SU-DHL-6 (cell line): ENCODE measurements around the gene DCDC2C.

Experiments
- H2AFZ ChIP-seq: fragments of 200-600 bp; sonication (generic); 2 replicates; pipeline ENCODE4 v1.6.1; 2014; ENCODE audit warnings: low read depth, mild to moderate bottlenecking, moderate library complexity, mixed read lengths, antibody characterized with exemption, low read length; ENCODE audit not compliant: severe bottlenecking
- H3F3A ChIP-seq: fragments of 200-600 bp; shearing (Covaris generic); 2 replicates; pipeline ENCODE4 v1.6.0; 2016; ENCODE audit warnings: antibody characterized with exemption, mild to moderate bottlenecking; ENCODE audit not compliant: insufficient read depth
- H3K27ac ChIP-seq: fragments of 200-600 bp; sonication (generic); 2 replicates; pipeline ENCODE4 v1.5.1; 2016; ENCODE audit warnings: low read depth, mild to moderate bottlenecking, low read length, moderate library complexity, mixed read lengths
- H3K27me3 ChIP-seq: fragments of 200-600 bp; sonication (generic), shearing (Covaris generic); 2 replicates; pipeline ENCODE4 v1.6.0; 2014; ENCODE audit warnings: mild to moderate bottlenecking, low read length
- H3K36me3 ChIP-seq: fragments of 200-600 bp; sonication (generic); 2 replicates; pipeline ENCODE4 v1.6.1; 2014; ENCODE audit warnings: mild to moderate bottlenecking, low read length, mixed read lengths
- H3K4me2 ChIP-seq: fragments of 300-600, 200-600 bp; shearing (Covaris generic), sonication (generic); 2 replicates; pipeline ENCODE4 v1.6.0; 2014; ENCODE audit warnings: low read length, low read depth, mild to moderate bottlenecking; ENCODE audit not compliant: poor library complexity, severe bottlenecking
- H3K4me3 ChIP-seq: fragments of 200-600 bp; sonication (generic); 2 replicates; pipeline ENCODE4 v1.5.1; 2014; ENCODE audit warnings: antibody characterized with exemption, low read length, mild to moderate bottlenecking, mixed read lengths; ENCODE audit not compliant: insufficient read depth, poor library complexity, severe bottlenecking
- H3K79me2 ChIP-seq: fragments of 200-600 bp; sonication (generic); 2 replicates; pipeline ENCODE4 v1.6.1; 2014; ENCODE audit warnings: mild to moderate bottlenecking, low read length, moderate library complexity; ENCODE audit not compliant: insufficient read depth
- H3K9ac ChIP-seq: fragments of 200-600 bp; sonication (generic); 2 replicates; pipeline ENCODE4 v1.7.0; 2014; ENCODE audit warnings: mild to moderate bottlenecking, low read length
- H3K9me2 ChIP-seq: fragments of 200-600 bp; sonication (generic); replicated peaks from 2 replicates; pipeline ENCODE4 v1.6.1; 2014; ENCODE audit warnings: low read length; ENCODE audit not compliant: insufficient read depth
- H3K9me3 ChIP-seq: fragments of 200-600 bp; sonication (generic); 2 replicates; pipeline ENCODE4 v1.6.1; 2014; ENCODE audit warnings: low read length, mixed read lengths; ENCODE audit not compliant: insufficient read depth
- H4K20me1 ChIP-seq: fragments of 200-600 bp; sonication (generic); 2 replicates; pipeline ENCODE4 v1.6.1; 2014; ENCODE audit warnings: low read depth, mild to moderate bottlenecking, antibody characterized with exemption, low read length, moderate library complexity, mixed read lengths
- CTCF ChIP-seq: fragments of 200-600 bp; sonication (generic); IDR thresholded peaks from one replicate; pipeline ENCODE4 v1.5.1; 2017; ENCODE audit warnings: antibody characterized with exemption, mild to moderate bottlenecking, low read length, moderate library complexity; ENCODE audit not compliant: insufficient read depth, poor library complexity, severe bottlenecking
- EZH2phosphoT487 ChIP-seq: fragments of 200-600 bp; sonication (generic), shearing (Covaris generic); conservative IDR thresholded peaks from 2 replicates; pipeline ENCODE4 v1.6.1; 2018; ENCODE audit warnings: mild to moderate bottlenecking, antibody characterized with exemption, low read length, moderate library complexity, mixed read lengths

Gene DCDC2C

GRCh38 chr2:3729055-3729448 lies 25.7 kb downstream of the DCDC2C start:
- no peak for TF ChIP-seq CTCF
- TF ChIP-seq EZH2phosphoT487, result no peak
- no peaks in the 10 kb centered on the region for H3K27me3 ChIP-seq
- H3K27ac ChIP-seq, result no peak overlapping the region
- H3K9me2 ChIP-seq, result no peaks in the 10 kb centered on the region
- no peaks in the 10 kb centered on the region for H3K79me2 ChIP-seq
- H2AFZ ChIP-seq, result no peak overlapping the region
- H3K4me2 ChIP-seq, result no peak overlapping the region
- no peaks in the 10 kb centered on the region for H3K36me3 ChIP-seq
- H4K20me1 ChIP-seq, result no peaks in the 10 kb centered on the region
- no peak overlapping the region for H3K9ac ChIP-seq
- H3K9me3 ChIP-seq, result no peaks in the 10 kb centered on the region
- H3K4me3 ChIP-seq, result no peak overlapping the region
- H3F3A ChIP-seq, result no peaks in the 10 kb centered on the region

DNA sequence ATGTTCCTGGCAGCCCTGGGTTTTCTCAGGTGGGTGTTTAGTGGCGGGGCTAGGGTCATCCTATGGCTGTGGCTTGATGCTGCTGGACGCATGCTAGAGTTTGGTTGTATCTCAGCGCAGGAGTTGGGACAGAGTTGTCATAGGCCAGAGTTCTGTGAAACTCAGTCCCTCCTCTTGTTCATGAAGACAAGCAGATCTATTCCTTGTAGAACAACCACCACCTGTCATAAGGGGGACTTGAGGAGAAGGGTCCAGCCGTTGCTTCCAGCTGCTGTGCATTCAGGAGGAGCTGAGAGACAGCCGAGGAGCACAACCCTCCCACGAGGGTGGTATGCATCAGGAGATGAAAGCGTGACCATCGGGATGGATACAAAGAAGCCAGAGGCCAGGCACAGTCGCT lies 26.4 kb downstream of the DCDC2C start:
- Histone ChIP-seq H3K9ac (no peak overlapping the region), H3K4me3 (no peak overlapping the region), H3K27ac (no peak overlapping the region), H2AFZ (no peak overlapping the region), H3K9me3 (no peaks in the 10 kb centered on the region), H3F3A (no peaks in the 10 kb centered on the region), H3K9me2 (no peaks in the 10 kb centered on the region), H3K79me2 (no peaks in the 10 kb centered on the region), H4K20me1 (no peaks in the 10 kb centered on the region), H3K27me3 (no peaks in the 10 kb centered on the region), H3K4me2 (no peak overlapping the region), H3K36me3 (no peaks in the 10 kb centered on the region)
- TF ChIP-seq CTCF (no peak), EZH2phosphoT487 (no peak)

- no peaks in the 10 kb centered on the region for H3K79me2 ChIP-seq
- no peak overlapping the region for H3K4me3 ChIP-seq
- no peaks in the 10 kb centered on the region for H3K36me3 ChIP-seq
- no peaks in the 10 kb centered on the region for H4K20me1 ChIP-seq
- no peak overlapping the region for H3K4me2 ChIP-seq
- H3K9ac ChIP-seq, result no peak overlapping the region
- no peak overlapping the region for H2AFZ ChIP-seq
- no peak overlapping the region for H3K27ac ChIP-seq
- H3K9me2 ChIP-seq, result no peaks in the 10 kb centered on the region
- TF ChIP-seq EZH2phosphoT487 (no peak), CTCF (no peak)
- H3F3A ChIP-seq, result no peaks in the 10 kb centered on the region
- no peaks in the 10 kb centered on the region for H3K27me3 ChIP-seq
- H3K9me3 ChIP-seq, result no peaks in the 10 kb centered on the region
These were observed 27.3 kb downstream of the DCDC2C start for GRCh38 chr2:3730646-3731045.

GRCh38 chr2:3731829-3732228 lies 28.5 kb downstream of the DCDC2C start:
- H3K27ac ChIP-seq, result no peak overlapping the region
- TF ChIP-seq EZH2phosphoT487, result no peak
- no peak for TF ChIP-seq CTCF
- no peak overlapping the region for H3K9ac ChIP-seq
- no peaks in the 10 kb centered on the region for H4K20me1 ChIP-seq
- H3K4me2 ChIP-seq, result no peak overlapping the region
- no peaks in the 10 kb centered on the region for H3K79me2 ChIP-seq
- H3K9me3 ChIP-seq, result no peaks in the 10 kb centered on the region
- H3F3A ChIP-seq, result no peaks in the 10 kb centered on the region
- H2AFZ ChIP-seq, result no peak overlapping the region
- H3K4me3 ChIP-seq, result no peak overlapping the region
- no peaks in the 10 kb centered on the region for H3K36me3 ChIP-seq
- no peaks in the 10 kb centered on the region for H3K9me2 ChIP-seq
- H3K27me3 ChIP-seq, result no peaks in the 10 kb centered on the region
